Stomach (tissue), 9 donors: ENCODE data around the gene CLIP4. TPM values are rescaled to one million over a fixed set of nuclear protein-coding genes. Genes with fewer than 3 reads are reported as not detected.

Source experiments
- DNase-seq, 2 donors: peaks; one replicate each; pipeline versions ENCODE4 v3.0.0 to v3.0.0-alpha.2; 2013 to 2019
- H3K27ac ChIP-seq, 5 donors: fragments of 200-600 bp in 4 of 5; sonication (generic) in 4 of 5; one replicate each; pipeline ENCODE4 v1.5.1; 2013 to 2019; ENCODE audit warnings: mild to moderate bottlenecking in 1 of 5, moderate library complexity in 1 of 5
- H3K27me3 ChIP-seq, 3 donors: fragments of 200-600 bp; sonication (generic); one replicate each; pipeline ENCODE4 v1.5.1; 2017 to 2019; ENCODE audit warnings: mixed run types in 1 of 3
- H3K36me3 ChIP-seq, 4 donors: fragments of 200-600 bp; sonication (generic); 1 replicate in 3 of 4; 2 replicates in 1 of 4; pipeline ENCODE4 v1.5.1; 2016 to 2019
- H3K4me1 ChIP-seq, 4 donors: fragments of 200-600 bp; sonication (generic); one replicate each; pipeline ENCODE4 v1.5.1; 2016 to 2019
- H3K4me3 ChIP-seq, 4 donors: fragments of 200-600 bp; sonication (generic) in 3 of 4; one replicate each; pipeline ENCODE4 v1.5.1; 2016 to 2019; ENCODE audit warnings: mild to moderate bottlenecking in 1 of 4
- H3K9me3 ChIP-seq, 4 donors: fragments of 200-600 bp; sonication (generic); one replicate each; pipeline ENCODE4 v1.5.1; 2016 to 2019
- CTCF ChIP-seq, 7 experiments: fragments of 450-650 bp in 4 of 7; fragments of 200-600 bp in 3 of 7; sonication (generic) in 3 of 7; IDR thresholded peaks; one replicate each; pipeline ENCODE4 v1.5.1; 2016 to 2019; ENCODE audit warnings: antibody characterized with exemption in 7 of 7, control low read depth in 2 of 7, mild to moderate bottlenecking in 1 of 7
- EP300 ChIP-seq: sonication (generic); formaldehyde crosslinking; IDR thresholded peaks from one replicate; pipeline ENCODE4 v1.6.1; 2017; ENCODE audit warnings: antibody characterized with exemption
- POLR2A ChIP-seq, 4 donors: fragments of 450-650 bp; IDR thresholded peaks; one replicate each; pipeline ENCODE4 v1.6.1; 2016; ENCODE audit warnings: antibody characterized with exemption in 4 of 4, control low read depth in 2 of 4, mild to moderate bottlenecking in 1 of 4, moderate library complexity in 1 of 4
- POLR2AphosphoS5 ChIP-seq, 3 donors: sonication (generic); formaldehyde crosslinking; IDR thresholded peaks; one replicate each; pipeline ENCODE4 v1.6.1; 2016; ENCODE audit warnings: antibody characterized with exemption in 3 of 3
- WGBS, 5 donors: extraction: QIAGEN DNeasy Blood & Tissue Kit in 3 of 5; methylation state at CpG; one replicate each; pipeline versions ENCODE4 v1.1.5 to v1.1.7; 2013 to 2018; 5-methylcytosine and 5-hydroxymethylcytosine counted together
- intact Hi-C: fragments of 100-400 bp; cut with DNase I; formaldehyde crosslinking; loops from one replicate; pipeline ENCODE4 v1.15.1; 2023; ENCODE audit warnings: low total_unique reads
- polyA plus RNA-seq, 3 donors: library from polyadenylated mRNA; stranded (reverse); fragments of 200-250 nt; gene quantifications; one replicate each; pipeline ENCODE4 v1.2.3, GENCODE V29; 2013
- total RNA-seq, 5 donors: library from RNA; depleted of rRNA; stranded (reverse); fragments of >200 nt; gene quantifications; one replicate each; pipeline versions ENCODE4 v1.1.0 to v1.2.3, GENCODE V29; 2014 to 2016
- donor health status: healthy with polysubstance abuse.
- donor health status: Bipolar disorder and iron deficiency.
- donor health status: healthy.

CLIP4 gene
- total and polyA plus RNA-seq, 8 donors, result 6.8 to 69.6 (median 15.1) TPM

DNA sequence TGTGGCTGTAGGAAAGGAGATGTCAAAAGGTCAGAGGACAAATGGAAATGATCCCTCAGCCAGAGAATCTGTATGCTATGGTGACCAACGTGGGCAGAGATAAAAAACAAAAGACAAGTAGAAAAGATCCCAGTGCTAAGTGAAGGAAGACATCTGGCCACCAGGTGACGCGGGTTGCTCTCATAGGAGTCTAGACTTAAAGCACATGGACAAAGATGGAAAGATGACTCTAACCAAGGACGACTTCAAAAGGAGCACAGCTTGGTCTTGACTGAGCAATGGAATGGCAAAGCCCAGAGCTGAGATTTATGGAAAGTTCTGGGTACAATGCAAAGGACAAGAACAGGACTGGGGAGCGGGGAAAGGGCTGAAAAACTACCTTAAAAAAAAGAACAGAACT, 96.8 kb downstream of the CLIP4 start:
- no peaks in the 10 kb centered on the region for H3K4me1 ChIP-seq
- no peak for TF ChIP-seq POLR2A (IDR thresholded peaks at IDR 0.05)
- TF ChIP-seq POLR2AphosphoS5 (IDR thresholded peaks at IDR 0.05), result no peak
- TF ChIP-seq CTCF (IDR thresholded peaks at IDR 0.05), result peak in 1 of 7 experiments; percentile 11
- TF ChIP-seq EP300, result no peak
- no peak for DNase-seq
- no peak overlapping the region for H3K27ac ChIP-seq
- WGBS, 5 donors, result 48 to 74% (median 61%) methylated on average over 5 of the region's 5 CpGs
- H3K4me3 ChIP-seq, result no peak overlapping the region
- intact Hi-C loops, result no loop called here
- no peaks in the 10 kb centered on the region for H3K36me3 ChIP-seq
- no peaks in the 10 kb centered on the region for H3K9me3 ChIP-seq
- no peaks in the 10 kb centered on the region for H3K27me3 ChIP-seq

- 40 to 60% (median 43%) methylated on average over 9 of the region's 9 CpGs for WGBS, 5 donors
- no peak overlapping the region for H3K4me3 ChIP-seq
- no peak for DNase-seq
- intact Hi-C loops, result no loop called here
- no peaks in the 10 kb centered on the region for H3K36me3 ChIP-seq
- H3K4me1 ChIP-seq, result no peaks in the 10 kb centered on the region
- no peak overlapping the region for H3K27ac ChIP-seq
- TF ChIP-seq POLR2AphosphoS5 (IDR thresholded peaks at IDR 0.05) (no peak), CTCF (IDR thresholded peaks at IDR 0.05) (no peak), POLR2A (IDR thresholded peaks at IDR 0.05) (no peak), EP300 (no peak)
- H3K9me3 ChIP-seq, result no peaks in the 10 kb centered on the region
- no peaks in the 10 kb centered on the region for H3K27me3 ChIP-seq
Observed at GRCh38 chr2:29213888-29214291, 98.7 kb downstream of the CLIP4 start.

GRCh38 chr2:29215073-29215472, 99.9 kb downstream of the CLIP4 start:
- Histone ChIP-seq H3K36me3 (no peaks in the 10 kb centered on the region), H3K27ac (no peak overlapping the region), H3K4me3 (no peak overlapping the region), H3K9me3 (no peaks in the 10 kb centered on the region), H3K4me1 (no peaks in the 10 kb centered on the region), H3K27me3 (no peaks in the 10 kb centered on the region)
- 79 to 92% (median 88%) methylated on average over 4 to 5 of the region's 5 CpGs for WGBS, 5 donors
- intact Hi-C loops, result no loop called here
- DNase-seq, result no peak
- TF ChIP-seq POLR2A (IDR thresholded peaks at IDR 0.05) (no peak), EP300 (no peak), CTCF (IDR thresholded peaks at IDR 0.05) (no peak), POLR2AphosphoS5 (IDR thresholded peaks at IDR 0.05) (no peak)

GRCh38 chr2:29215739-29216608, 100.8 kb downstream of the CLIP4 start:
- DNase-seq, result no peak
- Histone ChIP-seq H3K36me3 (no peaks in the 10 kb centered on the region), H3K4me3 (no peak overlapping the region), H3K27me3 (no peaks in the 10 kb centered on the region), H3K4me1 (no peaks in the 10 kb centered on the region), H3K9me3 (no peaks in the 10 kb centered on the region), H3K27ac (no peak overlapping the region)
- intact Hi-C loops, result no loop called here
- WGBS, 5 donors, result 81 to 92% (median 84%) methylated on average over 6 to 20 of the region's 20 CpGs
- TF ChIP-seq POLR2A (IDR thresholded peaks at IDR 0.05) (no peak), CTCF (IDR thresholded peaks at IDR 0.05) (no peak), EP300 (no peak), POLR2AphosphoS5 (IDR thresholded peaks at IDR 0.05) (no peak)
